Activated naive CD4-positive, alpha-beta T cell (primary cell): ENCODE results near the gene KDELR1.
A peak's percentile ranks its signal among the peaks of the same experiment; 100 is the strongest.
"Not testable (repeated sequence)": the region's sequence is repeated elsewhere in the genome, so short reads cannot be mapped to it uniquely, and the experiment has no call there.

ENCODE experiments used
- DNase-seq, 4 experiments: peaks; one replicate each; lab custom pipeline; 2025; lab: John Stamatoyannopoulos, UW

KDELR1 gene

GRCh38 chr19:48397263-48398101 is 6.1 kb upstream of the KDELR1 start:
- no peak for DNase-seq

- no peak for DNase-seq
Measured at GRCh38 chr19:48396824-48397176, 5.4 kb upstream of the KDELR1 start.

GRCh38 chr19:48396016-48396823 is 4.9 kb upstream of the KDELR1 start:
- no peak for DNase-seq

- DNase-seq, result no peak
Measured at GRCh38 chr19:48395499-48395898, 4.1 kb upstream of the KDELR1 start.

- DNase-seq, result no peak
Measured at GRCh38 chr19:48395170-48395455, 3.8 kb upstream of the KDELR1 start.

GRCh38 chr19:48394331-48395169 is 3.2 kb upstream of the KDELR1 start:
- no peak for DNase-seq

GRCh38 chr19:48393559-48394330 is 2.4 kb upstream of the KDELR1 start, which contains the start of gene GRIN2D:
Gene GRIN2D (plus strand): TSS chr19:48393668. CDS start chr19:48398393, 4,725 bp downstream.
- DNase-seq, result peak in 1 of 4 experiments; percentile 20

GRCh38 chr19:48392860-48393558 is 1.7 kb upstream of the KDELR1 start:
- no peak for DNase-seq

GRCh38 chr19:48392006-48392344 is 624 bp upstream of the KDELR1 start:
- DNase-seq, result not testable (repeated sequence)

- DNase-seq, result peak in 2 of 4 experiments; percentile 23 to 52
Measured at GRCh38 chr19:48390188-48391099, 907 bp downstream of the KDELR1 start.

GRCh38 chr19:48386981-48387380 is 4.4 kb downstream of the KDELR1 start:
- DNase-seq, result no peak

GRCh38 chr19:48385461-48386087 is 5.8 kb downstream of the KDELR1 start:
- no peak for DNase-seq

- DNase-seq, result no peak
Measured at GRCh38 chr19:48382286-48382685, 9.1 kb downstream of the KDELR1 start.

- no peak for DNase-seq
Measured at GRCh38 chr19:48381178-48381950, 10.0 kb downstream of the KDELR1 start.

GRCh38 chr19:48379058-48379457 is 12.3 kb downstream of the KDELR1 start:
- DNase-seq, result no peak

- DNase-seq, result no peak
Measured at GRCh38 chr19:48378194-48378570, 13.2 kb downstream of the KDELR1 start.

- no peak for DNase-seq
Measured at GRCh38 chr19:48373567-48373966, 17.8 kb downstream of the KDELR1 start.

GRCh38 chr19:48372904-48373303 is 18.4 kb downstream of the KDELR1 start:
- DNase-seq, result no peak

- not testable (repeated sequence) for DNase-seq
Measured at GRCh38 chr19:48371771-48372170, 19.6 kb downstream of the KDELR1 start.
